Panc1 (cell line): ENCODE results near the gene LRTM1. TPM values are rescaled to one million over a fixed set of nuclear protein-coding genes. Genes with fewer than 3 reads are reported as not detected.

Source experiments
- ATAC-seq: fragments of 200-7000 bp; cut with Tn5 transposase; 2 replicates; pipeline ENCODE4 v1.9.1; 2020; ENCODE audit warnings: mild to moderate bottlenecking, moderate library complexity
- BruUV-seq: library from RNA; stranded (reverse); fragments of 400-500 nt; replicated peaks from 2 replicates; lab custom pipeline; 2021; lab: Mats Ljungman, UMichigan
- CTCF ChIA-PET: fragments of 300-600 bp; sonication (Branson Sonifier 250); formaldehyde crosslinking; loops from one replicate; lab custom pipeline; 2022; ENCODE audit warnings: antibody characterized with exemption; lab: Charles Lee
- POLR2A ChIA-PET: fragments of 300-600 bp; sonication (Branson Sonifier 250); formaldehyde crosslinking; loops from one replicate; lab custom pipeline; 2022; ENCODE audit warnings: antibody characterized with exemption; lab: Charles Lee
- DNase-seq: peaks from one replicate; pipeline ENCODE4 v3.0.0-alpha.2; 2010; ENCODE audit warnings: low read depth, low spot score
- H3K27ac ChIP-seq: 2 replicates; pipeline ENCODE4 v1.5.1; 2011; ENCODE audit warnings: mild to moderate bottlenecking, low read length, inconsistent platforms
- H3K27me3 ChIP-seq: fragments of 200-500 bp; sonication (Bioruptor generic); 2 replicates; pipeline ENCODE4 v1.6.0; 2014; ENCODE audit warnings: low read length, inconsistent platforms; ENCODE audit not compliant: control insufficient read depth, insufficient read depth
- H3K36me3 ChIP-seq: fragments of 200-500 bp; sonication (Bioruptor generic); 2 replicates; pipeline ENCODE4 v1.5.1; 2014; ENCODE audit warnings: inconsistent platforms, mild to moderate bottlenecking, low read length, moderate library complexity; ENCODE audit not compliant: control insufficient read depth, insufficient read depth
- H3K4me1 ChIP-seq: 2 replicates; pipeline ENCODE4 v1.5.1; 2011; ENCODE audit warnings: inconsistent platforms, mild to moderate bottlenecking, low read length, moderate library complexity; ENCODE audit not compliant: control insufficient read depth, insufficient read depth
- H3K4me3 ChIP-seq, 2 experiments: 2 replicates each; pipeline ENCODE4 v1.5.1; 2011 to 2012; ENCODE audit warnings: low read depth in 2 of 2, low read length in 2 of 2, mild to moderate bottlenecking in 2 of 2, inconsistent platforms in 1 of 2, moderate library complexity in 1 of 2
- H3K9me3 ChIP-seq: fragments of 200-500 bp; sonication (Bioruptor generic); 2 replicates; pipeline ENCODE4 v1.5.1; 2014; ENCODE audit warnings: low read depth, mild to moderate bottlenecking, inconsistent platforms, low read length, moderate library complexity; ENCODE audit not compliant: control insufficient read depth, insufficient read depth
- POLR2AphosphoS5 ChIP-seq: IDR thresholded peaks from 2 replicates; pipeline ENCODE4 v1.6.1; 2012; ENCODE audit warnings: mild to moderate bottlenecking, low read depth, low read length, moderate library complexity
- SIN3A ChIP-seq: IDR thresholded peaks from 2 replicates; pipeline ENCODE4 v1.6.1; 2012; ENCODE audit warnings: low read depth, mild to moderate bottlenecking, low read length, moderate library complexity, borderline replicate concordance; ENCODE audit not compliant: insufficient read depth
- TCF7L2 ChIP-seq: IDR thresholded peaks from 2 replicates; pipeline ENCODE4 v1.6.1; 2011; ENCODE audit warnings: mild to moderate bottlenecking, low read depth, low read length, inconsistent platforms
- in situ Hi-C: cut with HindIII; loops from 2 replicates; pipeline ENCODE4 v1.10.0; 2016; ENCODE audit warnings: low sequenced_read_pairs, low pct_unique_long_range_greater_than_20kb
- intact Hi-C: fragments of 100-400 bp; cut with micrococcal nuclease; formaldehyde crosslinking; loops from one replicate; pipeline ENCODE4 v1.10.0; 2022; ENCODE audit not compliant: unreplicated experiment
- total RNA-seq: library from RNA; stranded (reverse); gene quantifications from one replicate; pipeline ENCODE4 v1.2.1, GENCODE V29; 2021; ENCODE audit not compliant: unreplicated experiment
- TF ChIP-seq, protein P1 (sequence below), 2 experiments: IDR thresholded peaks; 2 replicates each; pipeline ENCODE4 v1.6.1; 2011 to 2012; ENCODE audit warnings: low read depth in 2 of 2, control low read depth in 1 of 2, low read length in 1 of 2, mild to moderate bottlenecking in 1 of 2, moderate library complexity in 1 of 2; ENCODE audit not compliant: insufficient read depth in 1 of 2
- TF ChIP-seq, protein P2 (sequence below): fragments of 450-650 bp; IDR thresholded peaks from 2 replicates; pipeline ENCODE4 v1.5.1; 2017; ENCODE audit warnings: mild to moderate bottlenecking

The LRTM1 gene
- total RNA-seq, 1 experiment from 2014 or later = not detected

DNA sequence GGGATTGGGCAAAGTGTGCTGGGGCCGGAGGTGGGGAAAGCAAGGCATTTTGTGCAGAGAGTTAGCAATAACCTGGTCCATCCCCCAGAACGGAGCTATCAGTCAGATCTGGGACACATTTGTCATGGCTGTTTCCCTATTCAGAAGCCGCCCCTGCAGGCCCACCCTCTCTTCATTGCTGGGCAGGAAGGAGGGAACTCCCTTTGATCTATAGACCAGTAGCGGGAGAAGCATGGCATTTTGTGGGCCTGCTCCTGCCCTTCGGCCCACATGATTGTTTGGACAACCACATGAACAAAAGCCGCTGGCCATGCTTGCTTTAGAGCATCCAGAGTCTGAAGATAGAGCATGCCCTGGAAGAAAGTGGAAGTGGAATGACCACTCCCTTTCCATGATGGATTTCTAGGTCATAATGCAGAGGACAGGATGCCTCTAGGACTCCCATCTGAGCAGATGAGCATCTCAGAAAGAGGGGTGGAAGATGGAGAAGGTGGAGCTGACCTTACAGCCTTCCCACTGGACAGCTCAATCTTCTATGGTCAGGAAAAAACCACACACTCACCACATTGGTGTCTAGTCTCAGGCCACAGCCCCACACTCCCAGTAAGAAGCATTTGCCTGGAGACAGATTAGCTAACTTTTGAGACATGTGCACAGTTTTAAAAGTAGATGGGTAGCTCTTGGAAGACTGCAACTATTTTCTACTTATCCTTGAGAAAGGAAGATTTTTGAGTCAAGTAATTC is 11.9 kb upstream of the LRTM1 start:
- ATAC-seq = no peak
- H3K4me1 ChIP-seq = no peaks in the 10 kb centered on the region; the same call in 1 of the 2 replicates
- no peak overlapping the region for H3K4me3 ChIP-seq
- intact Hi-C loops (no loop called here), in situ Hi-C loops (no loop called here)
- BruUV-seq = no TSS peak
- ChIA-PET CTCF (no interaction called here), POLR2A (no interaction called here)
- H3K36me3 ChIP-seq = no peaks in the 10 kb centered on the region
- no peaks in the 10 kb centered on the region for H3K27me3 ChIP-seq
- TF ChIP-seq, protein P1, sequence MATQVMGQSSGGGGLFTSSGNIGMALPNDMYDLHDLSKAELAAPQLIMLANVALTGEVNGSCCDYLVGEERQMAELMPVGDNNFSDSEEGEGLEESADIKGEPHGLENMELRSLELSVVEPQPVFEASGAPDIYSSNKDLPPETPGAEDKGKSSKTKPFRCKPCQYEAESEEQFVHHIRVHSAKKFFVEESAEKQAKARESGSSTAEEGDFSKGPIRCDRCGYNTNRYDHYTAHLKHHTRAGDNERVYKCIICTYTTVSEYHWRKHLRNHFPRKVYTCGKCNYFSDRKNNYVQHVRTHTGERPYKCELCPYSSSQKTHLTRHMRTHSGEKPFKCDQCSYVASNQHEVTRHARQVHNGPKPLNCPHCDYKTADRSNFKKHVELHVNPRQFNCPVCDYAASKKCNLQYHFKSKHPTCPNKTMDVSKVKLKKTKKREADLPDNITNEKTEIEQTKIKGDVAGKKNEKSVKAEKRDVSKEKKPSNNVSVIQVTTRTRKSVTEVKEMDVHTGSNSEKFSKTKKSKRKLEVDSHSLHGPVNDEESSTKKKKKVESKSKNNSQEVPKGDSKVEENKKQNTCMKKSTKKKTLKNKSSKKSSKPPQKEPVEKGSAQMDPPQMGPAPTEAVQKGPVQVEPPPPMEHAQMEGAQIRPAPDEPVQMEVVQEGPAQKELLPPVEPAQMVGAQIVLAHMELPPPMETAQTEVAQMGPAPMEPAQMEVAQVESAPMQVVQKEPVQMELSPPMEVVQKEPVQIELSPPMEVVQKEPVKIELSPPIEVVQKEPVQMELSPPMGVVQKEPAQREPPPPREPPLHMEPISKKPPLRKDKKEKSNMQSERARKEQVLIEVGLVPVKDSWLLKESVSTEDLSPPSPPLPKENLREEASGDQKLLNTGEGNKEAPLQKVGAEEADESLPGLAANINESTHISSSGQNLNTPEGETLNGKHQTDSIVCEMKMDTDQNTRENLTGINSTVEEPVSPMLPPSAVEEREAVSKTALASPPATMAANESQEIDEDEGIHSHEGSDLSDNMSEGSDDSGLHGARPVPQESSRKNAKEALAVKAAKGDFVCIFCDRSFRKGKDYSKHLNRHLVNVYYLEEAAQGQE (IDR thresholded peaks at IDR 0.05; ENCODE audit: insufficient read depth in 1 of 2, low read depth in 2 of 2, low read length in 1 of 2) = no peak
- TF ChIP-seq, protein P2, sequence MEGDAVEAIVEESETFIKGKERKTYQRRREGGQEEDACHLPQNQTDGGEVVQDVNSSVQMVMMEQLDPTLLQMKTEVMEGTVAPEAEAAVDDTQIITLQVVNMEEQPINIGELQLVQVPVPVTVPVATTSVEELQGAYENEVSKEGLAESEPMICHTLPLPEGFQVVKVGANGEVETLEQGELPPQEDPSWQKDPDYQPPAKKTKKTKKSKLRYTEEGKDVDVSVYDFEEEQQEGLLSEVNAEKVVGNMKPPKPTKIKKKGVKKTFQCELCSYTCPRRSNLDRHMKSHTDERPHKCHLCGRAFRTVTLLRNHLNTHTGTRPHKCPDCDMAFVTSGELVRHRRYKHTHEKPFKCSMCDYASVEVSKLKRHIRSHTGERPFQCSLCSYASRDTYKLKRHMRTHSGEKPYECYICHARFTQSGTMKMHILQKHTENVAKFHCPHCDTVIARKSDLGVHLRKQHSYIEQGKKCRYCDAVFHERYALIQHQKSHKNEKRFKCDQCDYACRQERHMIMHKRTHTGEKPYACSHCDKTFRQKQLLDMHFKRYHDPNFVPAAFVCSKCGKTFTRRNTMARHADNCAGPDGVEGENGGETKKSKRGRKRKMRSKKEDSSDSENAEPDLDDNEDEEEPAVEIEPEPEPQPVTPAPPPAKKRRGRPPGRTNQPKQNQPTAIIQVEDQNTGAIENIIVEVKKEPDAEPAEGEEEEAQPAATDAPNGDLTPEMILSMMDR = no peak
- TF ChIP-seq TCF7L2 (no peak), POLR2AphosphoS5 (no peak), SIN3A (no peak)
- no peak overlapping the region for H3K27ac ChIP-seq
- DNase-seq = no peak
- no peaks in the 10 kb centered on the region for H3K9me3 ChIP-seq

DNA sequence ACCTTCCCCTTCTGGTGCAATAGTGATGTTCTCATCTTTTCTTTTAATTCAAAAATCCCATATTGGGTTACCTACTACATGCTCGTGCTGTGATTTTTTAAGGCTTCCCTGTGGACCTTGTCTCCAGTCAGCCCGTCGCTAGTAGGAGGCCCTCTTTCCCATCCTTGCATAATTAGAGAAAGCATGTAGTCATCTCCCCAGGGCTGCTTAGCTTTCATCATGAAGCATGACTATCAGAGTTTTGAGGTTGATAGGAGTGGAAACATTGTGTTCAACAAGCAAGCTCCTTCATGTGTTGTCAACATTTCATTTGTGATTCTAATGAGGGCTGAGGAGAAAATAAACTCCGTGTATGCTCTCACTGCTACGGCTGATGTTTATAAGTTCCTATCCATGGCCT is 8.7 kb upstream of the LRTM1 start:
- intact Hi-C loops (no loop called here), in situ Hi-C loops (no loop called here)
- H3K36me3 ChIP-seq = no peaks in the 10 kb centered on the region
- no peaks in the 10 kb centered on the region; the same call in 1 of the 2 replicates for H3K4me1 ChIP-seq
- no peaks in the 10 kb centered on the region for H3K9me3 ChIP-seq
- ChIA-PET CTCF (no interaction called here), POLR2A (no interaction called here)
- H3K27me3 ChIP-seq = no peaks in the 10 kb centered on the region
- no peak overlapping the region for H3K27ac ChIP-seq
- TF ChIP-seq, protein P2 = no peak
- TF ChIP-seq, protein P1 (IDR thresholded peaks at IDR 0.05; ENCODE audit: insufficient read depth in 1 of 2, low read depth in 2 of 2, low read length in 1 of 2) = no peak
- TF ChIP-seq POLR2AphosphoS5 (no peak), SIN3A (no peak), TCF7L2 (no peak)
- DNase-seq (no peak), ATAC-seq (no peak)
- no peak overlapping the region for H3K4me3 ChIP-seq
- no TSS peak for BruUV-seq
